ENCODE measurements around the gene DNAJC5. TPM values are rescaled to one million over a fixed set of nuclear protein-coding genes. Genes with fewer than 3 reads are reported as not detected.
A peak's percentile ranks its signal among the peaks of the same experiment; 100 is the strongest.

DNAJC5 gene, protein sequence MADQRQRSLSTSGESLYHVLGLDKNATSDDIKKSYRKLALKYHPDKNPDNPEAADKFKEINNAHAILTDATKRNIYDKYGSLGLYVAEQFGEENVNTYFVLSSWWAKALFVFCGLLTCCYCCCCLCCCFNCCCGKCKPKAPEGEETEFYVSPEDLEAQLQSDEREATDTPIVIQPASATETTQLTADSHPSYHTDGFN
- total RNA-seq (10 to 100 TPM; 25.1 to 64.5 TPM), polyA plus RNA-seq (10 to 100 TPM; 26.5 to 48.2 TPM)
- long read RNA-seq, donor 1, full-length matches to known transcripts, result 12 of 76 reads
- long read RNA-seq, donor 1, partial matches to known transcripts, result 59 of 76 reads
- long read RNA-seq, donor 1, other reads (novel, unspliced or antisense), result 5 of 76 reads
- long read RNA-seq, donor 2, full-length matches to known transcripts, result 4 of 55 reads
- long read RNA-seq, donor 2, partial matches to known transcripts, result 51 of 55 reads
- long read RNA-seq, donor 2, other reads (novel, unspliced or antisense), result 0 of 55 reads
- long read RNA-seq, donor 3, full-length matches to known transcripts, result 4 of 22 reads
- long read RNA-seq, donor 3, partial matches to known transcripts, result 18 of 22 reads
- long read RNA-seq, donor 3, other reads (novel, unspliced or antisense), result 0 of 22 reads
- long read RNA-seq, donor 4, full-length matches to known transcripts, result 4 of 41 reads
- long read RNA-seq, donor 4, partial matches to known transcripts, result 37 of 41 reads
- long read RNA-seq, donor 4, other reads (novel, unspliced or antisense), result 0 of 41 reads
- long read RNA-seq, donor 5, full-length matches to known transcripts, result 12 of 12 reads
- long read RNA-seq, donor 5, partial matches to known transcripts, result 0 of 12 reads
- long read RNA-seq, donor 5, other reads (novel, unspliced or antisense), result 0 of 12 reads

DNA sequence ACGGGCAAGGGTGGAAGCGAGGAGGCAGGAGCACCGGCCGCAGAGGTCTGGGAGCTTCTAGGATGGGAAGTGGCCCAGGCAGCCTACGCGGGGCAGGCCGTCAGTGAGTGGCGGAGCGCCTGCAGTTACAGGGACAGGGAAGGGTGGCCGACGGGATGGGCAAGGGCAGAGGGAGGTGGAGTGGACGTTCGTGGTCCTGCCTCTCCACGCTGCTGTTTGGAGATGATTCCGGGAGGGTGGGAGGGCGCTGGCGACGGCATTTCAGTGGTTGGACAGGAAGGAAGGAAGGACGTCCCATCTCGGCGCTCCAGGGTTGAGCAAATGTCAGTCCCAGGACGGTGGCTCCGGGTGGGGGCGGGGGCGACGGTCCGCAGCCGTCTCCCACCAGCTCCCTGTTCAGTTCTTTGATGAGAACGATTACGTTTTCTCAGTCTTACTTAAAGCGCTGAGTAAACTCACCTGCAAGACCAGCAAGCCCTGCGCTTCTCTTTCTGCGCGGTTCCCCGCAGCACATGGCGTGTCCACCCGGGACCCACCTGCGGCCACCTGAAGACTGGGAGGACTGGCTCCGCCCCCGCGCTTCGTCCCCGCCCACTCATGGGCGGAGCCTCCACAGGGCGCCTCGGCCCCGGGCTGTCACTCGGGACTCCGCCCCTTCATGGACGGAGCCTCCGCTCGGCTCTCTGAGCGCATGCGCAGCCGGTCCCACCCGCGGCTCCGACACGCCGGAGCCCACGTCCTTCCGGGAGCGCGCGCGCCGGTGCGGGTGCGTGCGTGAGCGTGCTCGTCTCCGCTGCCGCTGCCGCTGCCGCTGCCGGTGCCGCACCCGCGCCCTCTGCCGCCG lies at the start of gene DNAJC5:
Gene DNAJC5 (plus strand): TSS at position 769 of the 844 bp plus-strand sequence. CDS start 33,220 bp downstream, outside the sequence.
- ATAC-seq (ENCODE audit: insufficient read depth, low FRiP score), result peak; percentile 94
- peak; percentile 92 to 95 (median 94) for DNase-seq
- WGBS, 2 donors, result 1% methylated on average over 52 to 82 of the region's 82 CpGs
- Histone ChIP-seq H3K36me3 (ENCODE audit: control insufficient read depth in 4 of 4, insufficient read depth in 4 of 4, low read length in 4 of 4) (peaks cover 6 to 19% (median 8%) of the 10 kb centered on the region in 4 donors), H3K4me3 (peak within 1 kb of the TSS; percentile 61), H3K9ac (ENCODE audit: insufficient read depth in 1 of 2, low read length in 2 of 2) (peak within 1 kb of the TSS; percentile 26 to 42), H3K27ac (ENCODE audit: low read depth in 1 of 2, low read length in 1 of 2) (peak within 1 kb of the TSS; percentile 53 to 82), H3K4me1 (ENCODE audit: control insufficient read depth in 5 of 5, insufficient read depth in 5 of 5, low read length in 5 of 5) (peaks cover 0 to 18% (median 6%) of the 10 kb centered on the region in 5 donors), H3K27me3 (ENCODE audit: control insufficient read depth in 3 of 3, insufficient read depth in 3 of 3, low read length in 2 of 3) (no peaks in the 10 kb centered on the region), H3K9me3 (ENCODE audit: control insufficient read depth in 4 of 4, insufficient read depth in 3 of 4, low read length in 3 of 4) (no peaks in the 10 kb centered on the region)
- TF ChIP-seq, protein P1, sequence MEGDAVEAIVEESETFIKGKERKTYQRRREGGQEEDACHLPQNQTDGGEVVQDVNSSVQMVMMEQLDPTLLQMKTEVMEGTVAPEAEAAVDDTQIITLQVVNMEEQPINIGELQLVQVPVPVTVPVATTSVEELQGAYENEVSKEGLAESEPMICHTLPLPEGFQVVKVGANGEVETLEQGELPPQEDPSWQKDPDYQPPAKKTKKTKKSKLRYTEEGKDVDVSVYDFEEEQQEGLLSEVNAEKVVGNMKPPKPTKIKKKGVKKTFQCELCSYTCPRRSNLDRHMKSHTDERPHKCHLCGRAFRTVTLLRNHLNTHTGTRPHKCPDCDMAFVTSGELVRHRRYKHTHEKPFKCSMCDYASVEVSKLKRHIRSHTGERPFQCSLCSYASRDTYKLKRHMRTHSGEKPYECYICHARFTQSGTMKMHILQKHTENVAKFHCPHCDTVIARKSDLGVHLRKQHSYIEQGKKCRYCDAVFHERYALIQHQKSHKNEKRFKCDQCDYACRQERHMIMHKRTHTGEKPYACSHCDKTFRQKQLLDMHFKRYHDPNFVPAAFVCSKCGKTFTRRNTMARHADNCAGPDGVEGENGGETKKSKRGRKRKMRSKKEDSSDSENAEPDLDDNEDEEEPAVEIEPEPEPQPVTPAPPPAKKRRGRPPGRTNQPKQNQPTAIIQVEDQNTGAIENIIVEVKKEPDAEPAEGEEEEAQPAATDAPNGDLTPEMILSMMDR (IDR thresholded peaks at IDR 0.05; ENCODE audit: control extremely low read depth, extremely low read depth), result no peak

DNA sequence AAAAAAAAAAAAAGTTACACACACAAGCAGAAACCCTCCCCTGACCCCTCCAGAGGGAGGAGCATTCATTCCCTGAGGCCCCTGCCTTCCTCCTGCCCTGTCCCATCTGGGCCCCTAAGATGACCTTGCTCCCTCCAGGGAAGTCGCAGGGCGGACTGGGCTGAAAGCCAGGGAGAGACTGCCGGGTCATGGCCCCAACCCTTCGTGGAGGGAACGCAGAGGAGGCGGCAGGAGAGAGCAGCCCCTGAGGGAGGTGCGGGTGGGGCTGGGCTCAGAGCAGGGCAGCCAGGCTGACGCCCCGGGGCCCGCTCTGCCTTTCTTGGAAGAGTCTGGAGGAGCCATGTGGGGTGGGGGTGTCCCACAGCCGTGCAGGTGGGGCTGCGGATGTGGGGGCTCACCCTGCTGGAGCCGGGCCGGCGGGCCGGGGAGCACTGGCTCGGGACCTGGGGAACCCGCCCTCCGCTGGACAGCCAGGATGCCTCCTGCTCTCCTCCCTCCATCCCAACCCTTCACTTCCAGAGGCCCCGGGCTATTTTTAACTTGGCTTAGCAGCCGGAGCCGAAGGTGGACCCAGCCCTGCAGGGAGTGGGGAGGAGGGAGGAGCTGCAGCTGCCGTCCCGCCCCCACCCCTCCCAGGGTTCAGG lies 48.7 kb upstream of the DNAJC5 start:
- no peak overlapping the region for H3K4me3 ChIP-seq
- H3K36me3 ChIP-seq (ENCODE audit: control insufficient read depth in 4 of 4, insufficient read depth in 4 of 4, low read length in 4 of 4), result no peaks in the 10 kb centered on the region
- 1 to 2% methylated on average over 22 to 24 of the region's 24 CpGs for WGBS, 2 donors
- peak; percentile 68 to 85 (median 70) for DNase-seq
- H3K27ac ChIP-seq (ENCODE audit: low read depth in 1 of 2, low read length in 1 of 2), result peak overlapping the region; percentile 7 to 61
- H3K9me3 ChIP-seq (ENCODE audit: control insufficient read depth in 4 of 4, insufficient read depth in 3 of 4, low read length in 3 of 4), result peaks cover 0 to 1% (median 0%) of the 10 kb centered on the region in 4 donors
- TF ChIP-seq, protein P1 (IDR thresholded peaks at IDR 0.05; ENCODE audit: control extremely low read depth, extremely low read depth), result no peak
- no peak for ATAC-seq (ENCODE audit: insufficient read depth, low FRiP score)
- no peaks in the 10 kb centered on the region for H3K27me3 ChIP-seq (ENCODE audit: control insufficient read depth in 3 of 3, insufficient read depth in 3 of 3, low read length in 2 of 3)
- H3K9ac ChIP-seq (ENCODE audit: insufficient read depth in 1 of 2, low read length in 2 of 2), result no peak overlapping the region
- peaks cover 0 to 28% (median 23%) of the 10 kb centered on the region in 5 donors for H3K4me1 ChIP-seq (ENCODE audit: control insufficient read depth in 5 of 5, insufficient read depth in 5 of 5, low read length in 5 of 5)

DNA sequence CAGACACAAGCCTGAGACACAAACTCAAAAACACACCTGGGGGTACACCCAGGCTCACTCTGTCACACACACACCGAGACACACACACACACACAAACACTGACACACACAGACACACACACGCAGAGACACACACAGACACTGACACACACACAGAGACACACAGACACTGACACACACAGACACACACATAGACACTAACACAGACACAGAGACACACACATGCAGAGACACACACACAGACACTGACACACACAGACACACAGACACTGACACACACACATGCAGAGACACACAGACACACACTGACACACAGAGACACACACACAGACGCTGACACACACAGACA lies 48.1 kb upstream of the DNAJC5 start:
- Histone ChIP-seq H3K9me3 (ENCODE audit: control insufficient read depth in 4 of 4, insufficient read depth in 3 of 4, low read length in 3 of 4) (peaks cover 0 to 1% (median 0%) of the 10 kb centered on the region in 4 donors), H3K27me3 (ENCODE audit: control insufficient read depth in 3 of 3, insufficient read depth in 3 of 3, low read length in 2 of 3) (no peaks in the 10 kb centered on the region), H3K36me3 (ENCODE audit: control insufficient read depth in 4 of 4, insufficient read depth in 4 of 4, low read length in 4 of 4) (no peaks in the 10 kb centered on the region), H3K9ac (ENCODE audit: insufficient read depth in 1 of 2, low read length in 2 of 2) (peak overlapping the region in 1 of 2 donors; percentile 3), H3K4me1 (ENCODE audit: control insufficient read depth in 5 of 5, insufficient read depth in 5 of 5, low read length in 5 of 5) (peaks cover 0 to 28% (median 23%) of the 10 kb centered on the region in 5 donors), H3K27ac (ENCODE audit: low read depth in 1 of 2, low read length in 1 of 2) (peak overlapping the region; percentile 79), H3K4me3 (no peak overlapping the region)
- 41 to 61% methylated on average over 2 to 3 of the region's 3 CpGs for WGBS, 2 donors
- DNase-seq (no peak), ATAC-seq (ENCODE audit: insufficient read depth, low FRiP score) (no peak)
- TF ChIP-seq, protein P1 (IDR thresholded peaks at IDR 0.05; ENCODE audit: control extremely low read depth, extremely low read depth), result no peak
